ENCODE results near the gene ETV5.

DNA sequence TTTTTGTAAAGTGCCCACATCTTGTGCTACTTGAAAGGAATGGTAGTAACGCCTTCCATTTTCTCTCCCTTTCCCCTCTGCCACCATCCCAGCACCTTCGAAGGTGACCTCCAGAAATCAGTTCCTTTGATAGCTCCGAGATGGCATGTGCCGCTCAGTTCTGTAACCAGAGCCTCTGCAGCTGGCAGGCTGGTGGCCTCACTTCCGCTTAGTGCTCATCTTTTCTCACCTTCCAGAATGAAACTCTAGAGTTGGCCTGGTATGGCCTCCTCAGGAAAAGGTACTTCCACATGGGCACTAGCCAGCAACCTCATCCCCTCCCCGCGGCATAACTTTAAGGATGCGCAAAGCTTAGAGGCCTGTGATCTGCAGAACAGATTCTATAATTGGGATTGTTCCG, 38.8 kb downstream of the ETV5 start:
- TF ChIP-seq, protein P1, sequence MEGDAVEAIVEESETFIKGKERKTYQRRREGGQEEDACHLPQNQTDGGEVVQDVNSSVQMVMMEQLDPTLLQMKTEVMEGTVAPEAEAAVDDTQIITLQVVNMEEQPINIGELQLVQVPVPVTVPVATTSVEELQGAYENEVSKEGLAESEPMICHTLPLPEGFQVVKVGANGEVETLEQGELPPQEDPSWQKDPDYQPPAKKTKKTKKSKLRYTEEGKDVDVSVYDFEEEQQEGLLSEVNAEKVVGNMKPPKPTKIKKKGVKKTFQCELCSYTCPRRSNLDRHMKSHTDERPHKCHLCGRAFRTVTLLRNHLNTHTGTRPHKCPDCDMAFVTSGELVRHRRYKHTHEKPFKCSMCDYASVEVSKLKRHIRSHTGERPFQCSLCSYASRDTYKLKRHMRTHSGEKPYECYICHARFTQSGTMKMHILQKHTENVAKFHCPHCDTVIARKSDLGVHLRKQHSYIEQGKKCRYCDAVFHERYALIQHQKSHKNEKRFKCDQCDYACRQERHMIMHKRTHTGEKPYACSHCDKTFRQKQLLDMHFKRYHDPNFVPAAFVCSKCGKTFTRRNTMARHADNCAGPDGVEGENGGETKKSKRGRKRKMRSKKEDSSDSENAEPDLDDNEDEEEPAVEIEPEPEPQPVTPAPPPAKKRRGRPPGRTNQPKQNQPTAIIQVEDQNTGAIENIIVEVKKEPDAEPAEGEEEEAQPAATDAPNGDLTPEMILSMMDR (conservative IDR thresholded peaks at IDR 0.05): no peak
- no peak for TF ChIP-seq EZH2 (IDR thresholded peaks at IDR 0.05; ENCODE audit: low read depth)
